Measurements from ENCODE around the gene CAMK2G.

GRCh38 chr10:73781548-73781878 lies 92.8 kb downstream of the CAMK2G start:
- TF ChIP-seq CTCF (IDR thresholded peaks at IDR 0.05; ENCODE audit: low read length) (no peak), EZH2 (IDR thresholded peaks at IDR 0.05; ENCODE audit: borderline replicate concordance, low read length) (no peak)
